PFSK-1 (cell line): ENCODE measurements around the gene BEST2.

Experiments used
- FOXP2 ChIP-seq: optimal IDR thresholded peaks from 2 replicates; pipeline ENCODE3; 2011; ENCODE audit warnings: borderline replicate concordance, control low read depth, inconsistent platforms; ENCODE audit not compliant: insufficient read depth; ENCODE audit errors: extremely low read length, extremely low read depth
- POLR2AphosphoS5 ChIP-seq: IDR thresholded peaks from 2 replicates; pipeline ENCODE4 v1.6.1; 2012; ENCODE audit warnings: low read depth, mild to moderate bottlenecking, control low read depth, low read length, moderate library complexity
- SIN3A ChIP-seq: IDR thresholded peaks from 2 replicates; pipeline ENCODE4 v1.6.1; 2012; ENCODE audit warnings: mild to moderate bottlenecking, low read length, moderate library complexity, borderline replicate concordance; ENCODE audit not compliant: insufficient read depth
- TAF1 ChIP-seq: IDR thresholded peaks from 2 replicates; pipeline ENCODE4 v1.6.1; 2012; ENCODE audit warnings: low read length, control low read depth, borderline replicate concordance; ENCODE audit not compliant: insufficient read depth
- TF ChIP-seq, protein P1 (sequence below), 2 experiments: IDR thresholded peaks; 2 replicates each; pipeline versions ENCODE4 v1.6.1 to v1.8.0; 2011 to 2012; ENCODE audit warnings: low read depth in 2 of 2, low read length in 2 of 2, control low read depth in 1 of 2, inconsistent platforms in 1 of 2, mild to moderate bottlenecking in 1 of 2, moderate library complexity in 1 of 2; ENCODE audit not compliant: insufficient read depth in 1 of 2

The BEST2 gene

DNA sequence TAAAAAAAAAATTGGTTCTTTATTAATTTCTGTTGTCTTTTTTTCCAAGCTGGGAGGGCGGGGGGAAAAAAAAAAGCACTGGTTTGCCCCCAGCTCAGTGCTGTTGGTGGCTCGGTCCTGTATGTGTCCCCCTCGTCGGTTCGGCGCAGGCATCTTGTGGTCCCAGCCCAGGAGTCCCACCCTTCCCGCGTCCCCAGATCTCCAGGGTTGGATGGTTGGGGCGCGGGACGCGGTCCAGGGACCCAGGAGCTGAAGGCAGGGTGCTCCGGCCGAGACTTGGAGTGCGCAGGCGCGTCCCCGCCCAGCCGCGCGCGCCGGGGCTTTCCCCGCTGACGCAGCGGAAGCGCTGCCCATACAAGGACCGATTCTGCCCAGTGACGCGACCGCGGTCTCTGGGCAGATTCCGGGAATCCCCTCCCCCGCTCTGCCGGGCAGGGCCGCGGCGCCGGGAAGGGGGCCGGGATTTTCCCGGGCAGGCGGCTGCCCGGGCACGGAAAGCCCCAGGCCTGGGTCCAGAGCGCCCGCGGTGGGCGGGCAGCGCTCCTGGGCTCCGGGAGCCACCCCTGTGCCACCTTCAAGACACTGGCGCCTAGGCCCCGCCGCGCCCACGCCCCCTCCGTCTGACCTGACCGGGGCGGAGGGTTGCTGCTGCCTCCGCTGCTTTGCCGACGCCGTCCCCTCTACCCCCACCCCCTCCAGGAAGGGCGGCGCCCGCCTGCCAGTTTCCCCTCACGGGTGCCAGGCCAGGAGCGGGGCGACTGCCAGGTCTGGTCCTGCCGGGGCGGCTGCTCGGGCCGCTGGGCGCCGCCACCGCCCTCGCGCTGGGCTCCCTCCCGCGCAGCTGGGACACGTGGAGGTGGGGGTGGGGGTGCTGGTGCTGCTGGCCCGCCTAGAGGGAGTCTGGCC, 42.0 kb downstream of the BEST2 start:
- TF ChIP-seq SIN3A (peak; percentile 89; the same call in 1 of the 2 replicates), FOXP2 (no peak), POLR2AphosphoS5 (peak; percentile 62; the same call in 1 of the 2 replicates), TAF1 (no peak)
- TF ChIP-seq, protein P1, sequence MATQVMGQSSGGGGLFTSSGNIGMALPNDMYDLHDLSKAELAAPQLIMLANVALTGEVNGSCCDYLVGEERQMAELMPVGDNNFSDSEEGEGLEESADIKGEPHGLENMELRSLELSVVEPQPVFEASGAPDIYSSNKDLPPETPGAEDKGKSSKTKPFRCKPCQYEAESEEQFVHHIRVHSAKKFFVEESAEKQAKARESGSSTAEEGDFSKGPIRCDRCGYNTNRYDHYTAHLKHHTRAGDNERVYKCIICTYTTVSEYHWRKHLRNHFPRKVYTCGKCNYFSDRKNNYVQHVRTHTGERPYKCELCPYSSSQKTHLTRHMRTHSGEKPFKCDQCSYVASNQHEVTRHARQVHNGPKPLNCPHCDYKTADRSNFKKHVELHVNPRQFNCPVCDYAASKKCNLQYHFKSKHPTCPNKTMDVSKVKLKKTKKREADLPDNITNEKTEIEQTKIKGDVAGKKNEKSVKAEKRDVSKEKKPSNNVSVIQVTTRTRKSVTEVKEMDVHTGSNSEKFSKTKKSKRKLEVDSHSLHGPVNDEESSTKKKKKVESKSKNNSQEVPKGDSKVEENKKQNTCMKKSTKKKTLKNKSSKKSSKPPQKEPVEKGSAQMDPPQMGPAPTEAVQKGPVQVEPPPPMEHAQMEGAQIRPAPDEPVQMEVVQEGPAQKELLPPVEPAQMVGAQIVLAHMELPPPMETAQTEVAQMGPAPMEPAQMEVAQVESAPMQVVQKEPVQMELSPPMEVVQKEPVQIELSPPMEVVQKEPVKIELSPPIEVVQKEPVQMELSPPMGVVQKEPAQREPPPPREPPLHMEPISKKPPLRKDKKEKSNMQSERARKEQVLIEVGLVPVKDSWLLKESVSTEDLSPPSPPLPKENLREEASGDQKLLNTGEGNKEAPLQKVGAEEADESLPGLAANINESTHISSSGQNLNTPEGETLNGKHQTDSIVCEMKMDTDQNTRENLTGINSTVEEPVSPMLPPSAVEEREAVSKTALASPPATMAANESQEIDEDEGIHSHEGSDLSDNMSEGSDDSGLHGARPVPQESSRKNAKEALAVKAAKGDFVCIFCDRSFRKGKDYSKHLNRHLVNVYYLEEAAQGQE (IDR thresholded peaks at IDR 0.05; ENCODE audit: insufficient read depth in 1 of 2, low read depth in 2 of 2, low read length in 2 of 2), result no peak

DNA sequence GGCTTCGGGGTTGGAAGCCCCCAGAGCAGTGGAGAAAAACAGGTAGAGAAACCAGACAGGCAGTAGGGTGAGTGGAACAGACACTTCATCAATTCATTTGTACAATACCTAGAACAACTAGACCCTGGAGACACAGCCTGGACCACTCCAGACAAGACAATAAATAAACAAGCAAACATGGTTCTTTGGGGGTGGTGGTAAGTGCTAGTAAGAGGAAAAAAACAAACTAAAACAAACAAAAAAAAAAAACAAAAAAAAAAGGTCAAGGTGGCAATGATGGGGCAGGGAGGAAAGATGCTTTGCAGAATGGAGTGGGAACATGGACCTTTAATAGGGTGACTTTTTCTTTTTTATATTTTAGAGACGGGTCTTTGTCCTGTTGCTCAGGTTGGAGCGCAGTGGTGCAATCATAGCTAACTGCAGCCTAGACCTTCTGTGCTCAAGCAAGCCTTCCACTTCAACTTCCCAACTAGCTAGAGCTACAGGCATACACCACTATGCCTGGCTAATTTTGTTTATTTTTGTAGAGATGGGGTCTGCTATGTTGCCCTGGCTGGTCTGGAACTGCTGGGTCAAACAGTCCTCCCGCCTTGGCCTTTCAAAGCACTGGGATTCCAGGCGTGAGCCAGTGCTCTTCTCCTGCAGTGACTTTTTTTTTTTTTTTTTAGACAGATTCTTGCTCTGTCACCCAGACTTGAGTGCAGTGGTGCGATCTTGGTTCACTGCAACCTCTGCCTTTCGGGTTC, 42.8 kb downstream of the BEST2 start:
- TF ChIP-seq POLR2AphosphoS5 (no peak), SIN3A (no peak), FOXP2 (no peak), TAF1 (no peak)
- TF ChIP-seq, protein P1 (IDR thresholded peaks at IDR 0.05; ENCODE audit: insufficient read depth in 1 of 2, low read depth in 2 of 2, low read length in 2 of 2), result no peak

DNA sequence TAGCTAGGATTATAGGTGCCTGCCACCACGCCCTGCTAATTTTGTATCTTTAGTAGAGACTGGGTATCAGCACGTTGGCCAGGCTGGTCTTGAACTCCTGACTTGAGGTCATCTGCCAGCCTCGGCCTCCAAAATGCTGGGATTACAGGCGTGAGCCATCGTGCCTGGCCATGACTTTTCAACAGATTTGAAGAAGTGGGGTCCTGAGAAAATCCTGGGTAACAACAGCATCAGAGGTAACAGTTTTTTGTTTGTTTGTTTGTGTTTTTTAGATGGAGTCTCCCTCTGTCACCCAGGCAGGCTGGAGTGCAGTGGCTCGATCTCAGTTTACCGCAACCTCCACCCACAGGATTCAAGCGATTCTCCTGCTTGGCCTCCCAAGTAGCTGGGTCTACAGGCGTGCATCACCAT, 43.4 kb downstream of the BEST2 start:
- TF ChIP-seq POLR2AphosphoS5 (no peak), FOXP2 (no peak), SIN3A (no peak), TAF1 (no peak)
- TF ChIP-seq, protein P1 (IDR thresholded peaks at IDR 0.05; ENCODE audit: insufficient read depth in 1 of 2, low read depth in 2 of 2, low read length in 2 of 2), result no peak

DNA sequence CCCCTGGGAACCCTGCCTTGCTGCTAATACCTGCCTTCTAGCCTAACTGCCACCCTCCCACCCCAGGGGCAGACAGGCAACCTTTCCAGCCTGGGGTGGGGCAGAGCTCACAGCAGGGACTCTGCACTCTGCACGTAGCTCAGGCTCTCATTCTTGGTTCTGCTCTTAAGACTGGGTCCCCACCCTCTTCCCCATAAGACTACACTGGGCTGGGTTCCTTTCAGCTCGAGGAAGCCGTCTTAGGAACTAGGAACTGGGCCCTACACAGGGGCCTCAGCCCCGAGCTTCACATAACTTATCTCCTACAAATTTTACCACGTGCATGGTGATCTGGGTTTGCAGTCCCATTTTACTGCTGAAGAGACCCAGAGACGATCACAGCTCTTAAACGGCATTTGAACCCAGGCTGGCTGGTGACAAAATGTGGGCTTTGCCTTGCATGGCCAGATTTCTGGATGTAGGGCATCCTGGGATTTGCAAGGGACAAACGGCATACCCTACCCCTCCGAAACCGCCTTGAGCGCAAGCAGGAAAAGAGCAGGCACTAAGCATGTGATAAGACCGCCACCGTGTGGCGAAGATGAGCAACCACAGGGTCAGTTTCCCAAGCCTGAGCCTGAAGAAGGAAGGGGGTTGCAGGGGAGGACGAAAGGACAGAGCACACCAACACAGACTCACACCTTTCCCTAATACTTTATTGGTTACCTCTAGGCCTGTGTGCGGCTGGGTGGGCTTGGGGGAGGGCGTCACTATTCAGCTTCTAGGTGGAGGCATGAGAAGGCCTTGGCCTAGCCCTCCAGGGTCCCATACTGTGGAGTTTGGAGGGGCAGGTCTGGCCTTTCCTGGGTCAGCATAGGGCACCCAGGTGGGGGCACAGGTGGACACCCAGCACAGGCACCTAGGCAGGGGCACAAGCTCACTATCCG, 44.8 kb downstream of the BEST2 start:
- TF ChIP-seq, protein P1 (IDR thresholded peaks at IDR 0.05; ENCODE audit: insufficient read depth in 1 of 2, low read depth in 2 of 2, low read length in 2 of 2), result 0 out of 4 replicates have a peak, but pooled peaks of 1 of the 2 experiments have one; percentile 4
- peak; percentile 68 for TF ChIP-seq FOXP2
- TF ChIP-seq POLR2AphosphoS5, result no peak; the same call in 1 of the 2 replicates
